ENCODE measurements around the gene EIF6.

EIF6 gene

DNA sequence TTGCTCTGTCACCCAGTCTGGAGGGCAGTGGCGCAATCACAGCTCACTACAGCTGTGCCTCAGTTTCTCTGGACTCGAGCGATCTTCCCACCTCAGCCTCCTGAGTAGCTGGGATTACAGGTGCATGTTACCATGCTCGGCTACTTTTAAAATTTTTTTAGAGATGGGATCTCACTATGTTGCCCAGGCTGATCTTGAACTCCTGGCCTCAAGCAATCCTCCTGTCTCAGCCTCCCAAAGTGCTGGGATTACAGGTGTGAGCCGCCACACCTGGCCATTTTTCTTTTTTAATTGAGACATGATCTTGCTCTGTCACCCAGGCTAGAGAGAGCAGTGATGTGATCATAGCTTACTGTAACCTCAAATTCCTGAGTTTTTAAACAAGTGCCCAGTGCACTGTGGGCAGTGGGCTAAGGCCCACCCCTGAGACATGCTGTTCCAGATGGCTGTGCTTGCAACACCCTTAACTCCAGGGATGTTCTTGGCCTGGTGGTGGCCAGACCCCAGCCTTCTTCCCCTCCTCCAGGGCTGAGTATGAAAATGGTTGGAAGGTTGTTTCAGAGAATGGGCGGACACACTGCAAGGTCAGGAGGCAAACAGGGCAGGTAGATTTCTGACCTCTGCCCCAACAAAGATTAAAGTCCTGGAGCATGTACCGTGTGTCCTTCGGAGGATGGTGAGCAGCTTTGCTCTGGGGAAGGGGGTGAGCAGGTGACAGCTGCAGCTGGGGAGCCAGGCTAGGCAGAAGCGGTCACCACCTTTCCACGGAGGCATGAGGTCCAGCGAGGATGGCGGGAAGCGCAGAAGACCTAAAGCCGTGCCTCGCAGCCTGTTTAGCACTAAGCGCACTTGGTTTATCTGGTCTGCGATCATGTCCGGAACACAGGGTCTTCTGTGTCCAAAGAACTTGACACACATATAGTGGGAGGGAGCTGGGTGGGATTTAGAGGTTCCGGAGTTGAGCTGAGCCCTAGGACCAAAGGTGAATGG lies 9.0 kb upstream of the EIF6 start:
- DNase-seq = no peak

DNA sequence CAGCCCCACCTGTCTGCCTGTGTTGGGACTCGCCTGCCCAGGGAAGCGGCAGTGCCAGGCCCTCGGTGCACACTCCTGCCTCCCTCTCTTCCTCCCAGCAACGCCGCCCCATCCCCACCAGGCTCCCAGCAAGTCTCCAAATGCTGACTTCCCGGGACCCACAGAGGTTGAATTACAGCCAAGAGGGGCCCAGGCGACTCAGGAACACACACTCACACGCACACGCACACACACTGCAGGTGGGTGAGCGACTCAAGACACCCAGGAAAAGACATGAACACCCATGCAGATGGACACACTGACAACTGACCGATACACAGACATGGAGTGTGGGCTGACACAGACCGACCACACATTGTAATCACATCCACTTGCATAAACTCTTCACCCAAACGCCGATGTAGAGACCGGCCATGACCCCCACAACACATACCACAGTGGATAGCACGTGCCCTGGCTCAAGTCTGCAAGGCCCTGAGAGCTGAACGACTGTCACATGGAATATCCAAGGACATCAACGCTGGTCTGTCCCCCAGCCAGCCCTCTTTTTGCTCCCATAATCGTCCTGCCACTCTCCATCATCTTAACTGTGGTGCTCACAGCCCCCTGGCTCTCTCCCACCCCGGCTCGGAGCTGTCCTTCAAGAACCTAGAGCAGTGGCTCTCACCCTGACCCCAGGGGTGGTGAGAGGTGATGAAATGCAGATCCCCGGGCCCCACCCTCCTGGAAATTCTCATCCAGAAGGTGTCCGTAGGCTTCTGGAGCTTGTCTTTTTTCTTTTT lies 8.1 kb upstream of the EIF6 start:
- DNase-seq = no peak

DNA sequence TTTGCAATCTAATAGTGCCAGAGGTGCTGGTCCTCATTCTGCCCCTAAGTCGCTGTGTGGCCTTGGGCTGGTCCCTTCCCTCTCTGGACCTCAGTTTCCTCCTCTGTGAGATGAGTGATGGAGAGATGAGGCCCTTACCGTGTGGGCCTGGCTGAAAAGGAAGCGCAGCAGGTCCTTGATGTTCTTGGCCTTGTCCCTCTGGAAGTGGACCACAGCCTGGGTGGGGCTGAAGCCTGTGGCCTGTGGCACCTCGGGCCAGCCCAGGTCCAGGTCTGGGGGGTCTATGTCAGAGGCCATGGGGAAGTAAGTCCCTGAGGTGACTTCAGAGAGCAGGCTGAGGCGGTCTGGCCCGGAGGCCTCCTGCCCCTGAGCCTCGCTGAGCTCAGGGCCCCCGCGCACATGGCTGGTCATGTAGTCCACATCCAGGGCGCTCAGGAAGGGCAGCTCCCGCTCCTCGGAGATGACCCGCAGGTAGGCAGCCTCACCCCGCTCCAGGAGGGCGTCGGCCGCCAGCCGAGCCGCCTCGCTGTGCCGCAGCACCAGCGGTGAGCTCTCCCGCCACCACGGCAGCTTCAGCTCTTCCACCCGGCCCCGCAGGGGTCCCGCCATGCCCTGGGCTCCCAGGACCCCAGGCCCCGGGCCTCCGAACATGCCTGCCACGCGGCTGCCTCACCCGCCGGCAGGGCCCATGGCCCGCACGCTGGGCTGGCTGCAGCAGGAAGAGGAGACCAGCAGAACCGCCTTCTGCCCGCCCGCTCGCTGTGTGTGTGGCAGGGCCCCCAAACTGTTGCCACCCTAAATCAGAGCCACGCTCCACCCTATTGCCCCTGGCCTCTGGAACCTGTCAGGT lies 7.3 kb upstream of the EIF6 start, which contains the start of gene FAM83C:
Gene FAM83C (minus strand): TSS at position 772 of the 850 bp plus-strand sequence. CDS start 121 bp downstream, at position 651.
- no peak for DNase-seq

DNA sequence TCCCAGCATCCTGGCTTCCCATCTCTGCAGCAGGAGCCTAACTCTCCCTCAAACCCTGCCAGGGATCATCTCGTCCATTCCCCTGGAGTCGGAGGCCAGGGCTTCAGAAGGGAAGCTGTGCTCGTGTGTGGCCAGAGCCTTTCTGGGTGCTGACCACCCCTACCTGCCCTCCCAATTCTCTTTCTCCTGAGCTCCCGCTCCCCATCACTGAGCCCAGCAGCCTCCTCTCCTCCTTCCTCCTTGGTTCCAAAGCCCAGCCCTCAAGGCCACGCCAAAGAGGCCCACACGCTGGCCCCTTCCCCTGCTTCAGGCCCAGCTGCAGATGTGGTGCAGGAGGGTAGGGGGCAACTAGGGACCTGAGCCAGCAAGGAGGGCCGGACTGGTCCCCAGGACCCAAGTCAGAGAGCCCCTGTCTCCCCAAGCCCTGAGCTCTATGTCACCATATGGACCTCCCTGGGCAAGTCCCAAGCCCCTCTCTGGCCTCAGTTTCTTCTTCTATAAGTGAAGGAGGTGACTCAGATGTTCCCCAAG lies 6.4 kb upstream of the EIF6 start:
- DNase-seq = no peak

DNA sequence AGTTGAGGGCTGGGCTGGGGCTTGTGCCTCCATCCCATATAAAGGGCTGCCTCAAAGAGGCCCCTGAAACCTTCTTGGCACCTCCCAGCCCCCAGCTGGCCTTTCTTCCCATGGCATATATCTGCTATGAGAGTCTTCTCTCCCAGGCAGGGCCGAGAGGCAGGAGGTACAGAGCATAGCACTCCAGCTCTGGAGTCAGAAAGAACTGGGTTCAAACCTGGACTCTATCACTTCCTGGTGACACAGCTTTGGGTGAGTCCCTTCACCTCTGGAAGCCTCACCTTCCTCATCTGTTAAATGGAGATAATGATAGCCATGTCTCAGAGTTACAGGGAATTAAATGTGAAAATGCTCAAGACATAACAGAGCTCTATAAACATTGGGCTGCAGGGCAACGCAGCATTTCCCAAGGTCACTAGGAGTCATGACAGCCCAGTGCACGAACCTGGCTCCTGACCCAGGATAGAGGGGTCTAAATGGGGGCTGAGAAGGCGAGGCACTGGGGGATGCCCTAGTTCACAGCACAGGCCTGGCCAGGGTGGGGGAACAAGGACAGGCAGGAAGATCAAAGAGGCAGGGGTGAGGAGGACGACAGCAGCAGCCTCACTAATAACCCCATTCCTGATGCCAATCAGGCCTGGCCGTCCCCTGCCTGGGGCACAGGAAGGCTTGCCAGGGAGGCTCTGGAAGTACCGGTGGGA lies 5.8 kb upstream of the EIF6 start:
- DNase-seq = no peak

DNA sequence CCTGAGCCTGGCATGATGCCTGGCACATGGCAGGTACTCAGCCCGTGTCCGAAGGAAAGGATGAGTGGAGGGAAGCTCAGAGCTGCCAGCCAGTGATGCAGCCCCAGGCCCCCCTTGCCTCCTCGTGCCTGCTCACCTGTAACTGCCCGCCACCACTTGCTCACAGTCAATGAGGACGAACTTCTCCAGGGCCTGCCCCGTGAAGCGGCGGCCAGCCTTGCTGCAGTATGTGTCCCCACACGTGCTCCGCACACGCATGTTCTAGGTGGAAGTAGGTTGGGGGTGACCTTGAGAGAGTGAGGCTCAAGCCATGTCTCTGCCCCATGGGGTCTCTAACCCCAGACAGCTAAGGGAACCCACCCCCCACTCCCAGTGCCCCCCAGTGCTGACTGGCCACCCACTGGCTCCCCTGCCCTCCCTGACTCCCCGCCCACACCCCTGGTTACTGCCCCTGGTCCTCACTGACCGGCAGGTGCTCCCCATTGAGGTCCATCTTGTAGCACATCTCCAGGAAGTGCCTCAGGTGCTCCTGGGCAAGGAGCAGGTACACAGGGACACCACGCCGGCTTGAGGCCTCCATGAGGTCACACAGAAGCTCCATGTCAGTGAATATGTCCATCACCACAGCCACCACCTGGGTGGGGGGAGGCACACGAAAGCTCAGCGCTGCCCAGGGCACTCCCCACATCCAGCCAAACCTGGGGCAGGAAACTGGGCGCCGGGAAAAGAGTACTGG lies 3.9 kb upstream of the EIF6 start:
- DNase-seq = no peak

DNA sequence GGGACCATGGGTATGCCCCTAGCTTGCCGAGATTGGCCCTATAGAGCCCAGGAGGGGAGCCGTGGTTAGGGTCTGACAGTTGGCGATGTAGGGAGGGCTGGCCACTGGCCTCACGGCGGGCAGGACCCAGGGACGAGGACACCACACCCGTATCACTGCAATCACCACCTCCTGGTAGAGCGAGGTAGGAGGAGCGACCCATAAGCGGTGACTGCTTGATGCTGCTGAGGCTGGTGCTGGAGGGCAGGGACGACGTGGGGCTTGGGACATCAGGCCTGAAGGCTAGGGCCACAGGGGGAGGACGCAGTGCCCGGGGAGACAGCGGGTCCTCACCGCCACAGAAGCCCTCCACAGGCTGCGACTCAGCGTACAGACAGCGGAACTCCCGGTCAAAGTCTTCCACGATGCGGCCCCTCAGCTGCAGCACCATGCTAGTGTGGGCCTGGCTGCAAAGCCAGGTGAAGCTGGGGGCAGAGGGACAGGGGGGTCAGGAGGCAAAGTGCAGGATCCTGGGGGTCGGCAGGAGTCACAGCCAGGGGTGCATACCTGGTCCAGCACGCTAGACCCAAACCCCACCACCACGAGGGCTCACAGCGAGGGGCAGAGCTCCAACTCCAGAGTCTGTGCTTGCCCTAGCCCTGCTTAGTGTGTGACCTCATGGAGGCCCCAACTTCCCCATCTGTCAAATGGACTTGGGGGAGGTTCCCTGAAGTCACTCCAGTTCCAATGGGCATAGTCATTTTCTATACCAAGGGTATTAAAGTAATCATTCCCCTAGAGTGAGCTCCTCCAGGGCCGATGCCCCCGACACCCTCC lies 3.1 kb upstream of the EIF6 start:
- no peak for DNase-seq

DNA sequence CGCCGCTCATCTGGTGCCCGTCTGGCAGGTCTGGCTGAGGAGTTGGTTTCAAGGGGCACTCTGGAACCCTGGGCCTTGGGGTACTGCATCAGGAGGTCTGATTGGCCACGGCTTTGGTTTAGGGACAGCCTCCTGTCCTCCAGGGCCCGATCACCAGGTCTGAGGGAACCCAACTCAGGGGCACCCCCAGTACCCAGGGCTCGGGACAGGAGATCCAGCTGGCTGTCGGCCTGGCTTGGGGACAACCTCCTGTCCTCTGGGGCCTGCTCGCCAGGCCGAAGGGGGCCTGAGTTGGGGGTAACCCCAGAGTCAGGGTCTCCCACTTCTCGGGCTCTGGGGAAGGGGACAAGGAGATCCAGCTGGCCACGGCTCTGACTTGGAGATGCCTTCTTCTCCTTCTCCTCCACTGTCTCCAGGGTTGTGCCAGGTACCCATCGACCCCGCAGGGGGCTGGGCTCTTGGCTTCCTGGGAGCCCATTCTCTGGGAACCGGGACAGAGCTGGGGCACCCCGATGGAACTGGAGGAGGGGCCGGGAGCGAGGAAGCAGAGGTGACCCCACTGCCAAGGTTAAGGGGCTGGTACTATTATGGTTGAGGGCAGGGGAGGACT lies 2.4 kb upstream of the EIF6 start:
- no peak for DNase-seq

DNA sequence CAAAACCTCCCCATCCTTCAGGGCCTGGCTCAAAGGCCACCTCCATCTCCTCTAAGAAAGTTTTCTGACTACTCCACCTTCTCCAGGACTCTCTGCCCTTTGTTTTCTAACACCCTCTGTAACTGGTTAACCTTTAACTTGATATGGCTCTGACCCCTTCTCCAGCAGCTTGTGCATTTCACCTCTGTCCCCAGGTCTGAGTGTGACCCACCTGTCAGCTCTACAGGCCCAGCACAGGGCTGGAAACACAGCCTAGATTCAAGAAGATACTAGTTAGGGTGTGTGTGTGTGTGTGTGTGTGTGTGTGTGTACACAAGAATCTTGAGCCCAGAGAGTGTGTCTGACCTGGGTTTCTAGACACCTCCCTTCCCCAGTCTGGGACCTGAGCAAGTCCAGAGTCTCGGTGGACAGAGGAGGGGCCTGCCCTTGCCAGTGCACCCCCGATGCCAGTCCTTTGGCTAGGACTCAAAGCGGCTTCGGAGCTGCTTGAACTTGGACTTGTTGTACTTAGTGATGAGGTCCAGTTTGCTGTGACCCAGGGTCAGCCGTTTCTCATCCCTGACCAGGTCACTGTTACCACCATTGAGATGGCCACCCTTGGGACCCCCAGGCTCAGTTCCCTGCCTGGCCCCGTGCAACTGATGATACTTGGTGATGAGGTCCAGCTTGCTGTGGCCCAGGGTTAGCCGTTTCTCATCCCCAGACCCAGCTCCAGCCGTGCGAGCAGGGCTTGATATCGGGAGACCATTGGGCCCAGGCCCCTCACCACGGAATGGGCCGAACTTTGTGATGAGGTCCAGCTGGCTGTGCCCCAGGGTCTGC lies 1.7 kb upstream of the EIF6 start:
- no peak for DNase-seq

DNA sequence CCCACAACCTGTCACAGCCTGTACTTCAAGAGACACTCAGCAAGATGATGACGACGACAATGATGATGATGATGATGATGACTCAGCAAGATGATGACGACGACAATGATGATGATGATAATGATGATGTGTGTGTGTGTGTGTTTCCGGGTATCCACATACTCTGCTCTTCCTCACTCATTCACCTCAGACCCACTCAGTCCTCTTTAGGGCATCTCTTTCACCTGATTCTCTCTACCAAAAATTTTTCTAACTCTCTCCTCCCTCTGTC lies 1.2 kb upstream of the EIF6 start:
- DNase-seq = no peak

DNA sequence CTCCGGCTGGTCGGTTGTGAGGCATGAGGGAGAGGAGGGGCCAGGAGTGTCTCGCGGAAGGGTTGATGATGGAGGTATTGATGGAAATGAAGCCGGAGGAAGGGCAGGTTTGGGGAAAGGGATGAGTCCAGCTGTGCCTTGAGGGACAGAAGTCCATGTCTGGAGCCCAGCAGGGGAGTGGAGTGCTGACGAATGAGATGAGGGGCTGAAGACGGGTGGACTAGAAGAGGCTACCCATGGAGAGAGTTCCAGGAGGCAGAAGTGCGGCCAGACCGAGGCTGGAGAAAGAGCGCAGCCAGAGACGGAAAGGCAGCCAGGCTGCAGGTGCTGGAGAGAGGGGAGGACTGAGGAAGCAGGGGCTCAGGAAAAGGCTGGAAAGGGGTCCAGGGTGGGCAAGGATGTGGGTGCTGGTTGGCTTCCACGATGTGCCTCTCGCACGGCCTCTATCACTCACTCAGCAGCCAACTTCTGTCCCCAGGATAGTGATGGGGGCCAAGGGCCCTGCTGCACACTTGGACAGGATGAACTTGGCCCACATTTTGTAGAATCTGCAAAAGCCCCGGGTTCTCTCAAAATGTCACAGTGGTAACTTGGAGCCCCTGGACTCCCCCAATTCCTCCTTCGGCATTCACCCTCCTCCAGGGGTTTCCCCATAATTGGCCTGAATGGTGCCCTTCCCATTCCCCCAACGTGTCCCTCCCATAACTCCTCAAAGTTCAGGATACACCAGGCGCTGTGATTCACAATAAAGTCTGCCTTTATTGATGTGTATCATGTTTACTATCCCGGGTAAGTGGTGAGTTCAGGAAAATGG lies 627 bp upstream of the EIF6 start:
- no peak for DNase-seq

DNA sequence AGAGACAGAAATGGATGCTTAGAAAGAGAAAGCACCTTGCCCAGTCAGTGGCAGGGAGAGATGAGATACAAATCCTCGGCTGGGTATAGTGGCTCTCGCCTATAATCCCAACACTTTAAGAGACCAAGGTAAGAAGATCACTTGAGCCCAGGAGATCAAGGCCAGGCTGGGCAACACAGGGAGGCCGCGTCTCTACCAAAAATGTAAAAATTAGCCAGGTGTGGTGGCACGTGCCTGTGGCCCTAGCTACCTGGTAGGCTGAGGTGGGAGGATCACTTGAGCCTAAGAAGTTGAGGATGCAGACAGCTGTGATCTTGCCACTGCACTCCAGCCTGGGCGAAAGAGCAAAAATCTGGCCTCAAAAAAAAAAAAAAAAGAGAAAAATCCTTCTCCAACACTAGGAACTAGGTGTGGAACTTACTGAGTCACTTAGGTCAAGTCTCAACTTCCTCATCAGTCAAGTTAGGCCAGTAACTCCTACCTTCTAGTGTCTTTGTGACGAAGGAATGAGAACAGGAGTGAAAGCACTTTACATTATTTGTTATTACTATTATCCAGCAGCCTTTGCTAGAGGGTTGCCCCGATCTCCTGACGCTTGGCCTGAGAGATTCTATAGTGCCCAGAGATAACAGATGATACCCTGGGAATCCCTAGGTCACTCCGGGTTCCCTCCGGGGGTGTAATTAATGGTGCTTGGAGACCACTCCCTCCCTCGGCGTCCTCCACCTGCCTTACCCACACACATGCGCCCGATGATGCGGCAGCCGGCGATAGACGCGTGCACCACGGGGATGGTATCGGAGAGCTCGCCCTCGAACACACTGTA lies 918 bp downstream of the EIF6 start:
- DNase-seq = peak in 1 of 2 experiments; percentile 24

DNA sequence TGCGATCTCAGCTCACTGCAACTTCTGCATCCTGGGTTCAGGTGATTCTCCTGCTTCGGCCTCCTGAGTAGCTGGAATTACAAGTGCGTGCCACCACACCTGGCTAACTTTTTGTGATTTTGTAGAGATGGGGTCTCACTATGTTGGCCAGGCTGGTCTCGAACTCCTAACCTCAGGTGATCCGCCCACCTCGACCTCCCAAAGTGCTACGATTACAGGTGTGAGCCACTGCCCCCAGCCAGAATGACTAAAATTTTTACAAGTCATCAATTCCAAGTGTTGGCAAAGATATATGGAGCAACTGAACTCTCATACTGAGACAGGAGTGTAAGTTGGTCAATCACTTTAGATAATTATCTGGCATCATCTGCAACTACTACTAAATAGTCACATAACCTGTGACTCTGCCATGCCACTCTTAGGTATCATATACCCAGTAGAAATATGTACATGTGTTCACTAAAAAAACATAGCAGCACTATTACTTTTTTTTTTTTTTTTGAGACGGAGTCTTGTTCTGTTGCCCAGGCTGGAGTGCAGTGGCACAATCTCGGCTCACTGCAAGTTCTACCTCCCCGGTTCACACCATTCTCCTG lies 3.0 kb downstream of the EIF6 start:
- no peak for DNase-seq

DNA sequence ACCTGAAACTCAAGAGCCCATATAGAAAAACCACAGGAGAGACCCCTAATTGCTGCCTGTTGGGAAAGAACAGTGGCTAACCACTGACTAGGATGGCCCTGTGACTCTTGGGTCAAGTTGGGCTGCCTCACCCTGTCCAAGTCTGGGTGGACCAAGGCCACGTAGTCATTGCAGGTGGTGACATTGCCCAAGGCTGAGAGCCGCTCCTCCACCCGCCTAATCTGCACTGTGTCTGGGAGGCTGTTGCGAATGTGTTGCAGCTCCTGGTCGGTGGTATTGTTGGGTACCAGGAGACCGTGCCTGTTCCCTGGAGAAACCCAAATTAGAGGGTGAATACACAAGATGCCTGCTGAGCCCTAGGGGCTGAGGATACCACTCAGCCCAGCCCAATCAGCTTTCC lies 4.0 kb downstream of the EIF6 start:
- DNase-seq = no peak

DNA sequence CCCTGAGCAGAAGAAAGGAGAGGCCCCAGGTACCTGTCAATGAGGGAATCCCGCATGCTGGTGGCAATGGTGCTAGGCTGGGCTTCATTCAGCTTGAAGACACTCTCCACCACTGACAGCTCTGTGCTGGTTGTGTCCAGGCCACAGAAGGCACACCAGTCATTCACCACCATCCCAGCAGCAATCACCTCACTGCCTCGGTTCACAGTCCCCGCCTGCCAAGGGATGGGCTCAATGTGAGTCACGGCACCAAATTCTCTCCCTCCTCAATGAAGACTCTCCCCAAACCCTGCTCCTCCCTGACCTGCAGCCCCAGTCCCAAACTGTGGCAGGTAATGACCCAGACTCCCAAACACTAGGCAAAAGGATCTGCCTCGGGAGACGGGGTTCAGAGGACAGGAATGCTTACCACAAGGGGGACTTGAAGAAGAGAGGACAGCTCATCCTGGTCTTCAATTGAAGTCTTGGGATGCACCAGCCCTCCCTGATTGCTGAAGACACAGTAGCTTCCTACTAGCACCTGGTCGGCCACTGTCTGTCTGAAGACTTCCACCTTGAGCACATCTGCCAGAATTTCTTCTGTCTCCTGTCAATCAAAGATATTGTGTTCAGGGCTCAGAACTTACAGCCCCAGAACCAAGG lies 4.9 kb downstream of the EIF6 start:
- no peak for DNase-seq

DNA sequence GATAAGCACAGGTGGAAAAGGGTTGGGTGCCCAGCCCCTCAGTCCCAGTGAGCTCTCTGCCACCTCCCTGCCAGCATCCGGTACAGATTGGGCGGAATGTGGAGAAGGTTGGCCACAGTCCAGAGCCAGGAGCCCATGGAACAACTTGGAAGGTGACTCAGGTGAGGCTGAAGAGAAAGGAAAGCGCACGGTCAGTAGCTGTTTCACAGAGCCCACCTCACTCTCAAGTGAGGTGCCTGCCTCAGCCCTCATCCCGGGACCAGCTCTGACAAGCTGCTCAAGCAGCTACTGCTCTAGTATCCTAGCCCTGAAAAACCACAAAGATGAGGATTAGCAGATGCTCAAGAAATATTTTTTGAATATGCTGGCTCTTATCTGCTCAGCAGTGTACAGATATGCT lies 5.5 kb downstream of the EIF6 start:
- DNase-seq = no peak

All from Kasumi-1 (cell line).